ENCODE results near the gene HSD3B7.

- TF ChIP-seq CTCF (IDR thresholded peaks at IDR 0.05) (no peak), POLR2A (IDR thresholded peaks at IDR 0.05) (no peak), EP300 (IDR thresholded peaks at IDR 0.05) (no peak)
Measured at GRCh38 chr16:30964574-30965226, 20.3 kb upstream of the HSD3B7 start.
